OCI-M2 (cell line): ENCODE measurements around the gene AP1B1.
"Not testable (repeated sequence)": the region's sequence is repeated elsewhere in the genome, so short reads cannot be mapped to it uniquely, and the experiment has no call there.

ENCODE experiments used
- DNase-seq: peaks from one replicate; lab custom pipeline; 2025; ENCODE audit not compliant: unreplicated experiment; lab: John Stamatoyannopoulos, UW

AP1B1 gene

DNA sequence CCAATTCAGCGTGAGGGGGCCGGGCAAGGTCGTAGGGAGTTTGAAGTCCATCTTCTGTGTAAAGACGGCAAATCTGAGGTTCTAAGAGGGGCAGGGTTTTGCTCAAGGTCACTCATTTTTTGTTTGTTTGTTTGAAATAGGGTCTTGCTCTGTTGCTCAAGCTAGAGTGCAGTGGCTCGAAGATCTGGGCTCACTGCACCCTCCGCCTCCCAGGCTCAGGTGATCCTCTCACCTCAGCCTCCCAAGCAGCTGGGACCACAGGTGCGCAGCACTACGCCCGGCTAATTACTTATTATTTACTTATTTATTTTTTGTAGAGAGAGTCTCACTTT, 355 bp upstream of the AP1B1 start:
- no peak for DNase-seq

DNA sequence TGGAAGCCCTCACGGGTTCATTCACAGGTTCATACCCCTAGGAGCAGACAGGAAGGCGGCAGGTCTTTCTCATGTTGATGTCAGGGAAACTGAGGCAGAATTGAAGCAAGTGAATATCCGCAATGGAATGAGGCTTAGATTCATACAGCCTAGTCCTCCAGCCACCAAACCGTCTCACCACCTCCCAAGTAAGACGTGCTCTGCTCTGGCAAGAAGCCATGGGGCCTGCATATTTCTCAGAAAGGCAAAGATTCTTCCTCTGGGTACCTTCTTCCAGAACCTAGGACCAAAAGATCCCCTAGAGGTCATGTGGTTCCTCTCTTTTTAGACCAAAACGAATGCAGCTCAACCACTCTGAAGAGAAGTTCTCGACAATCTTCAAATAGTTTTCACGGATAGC, 1.7 kb downstream of the AP1B1 start:
- DNase-seq, result no peak

DNA sequence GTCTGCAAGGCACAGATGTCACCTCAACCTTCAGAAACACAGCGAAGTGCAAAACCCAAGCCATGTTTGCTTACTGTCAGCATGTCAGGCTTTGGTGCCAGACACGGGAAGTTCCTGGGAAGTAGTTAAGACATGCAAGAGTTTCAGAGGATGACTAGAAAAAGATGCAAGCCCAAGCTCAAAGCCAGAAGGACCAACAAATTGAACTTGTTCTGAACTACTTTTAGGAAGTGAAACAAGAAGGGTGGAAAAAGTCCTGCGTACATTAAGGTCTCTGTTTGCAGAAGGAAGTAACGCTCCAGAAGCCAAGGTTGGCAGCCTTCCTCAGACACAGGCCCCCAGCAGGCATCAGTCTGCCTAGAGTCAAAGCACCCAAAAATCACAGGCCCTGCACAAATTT, 2.6 kb downstream of the AP1B1 start:
- no peak for DNase-seq

DNA sequence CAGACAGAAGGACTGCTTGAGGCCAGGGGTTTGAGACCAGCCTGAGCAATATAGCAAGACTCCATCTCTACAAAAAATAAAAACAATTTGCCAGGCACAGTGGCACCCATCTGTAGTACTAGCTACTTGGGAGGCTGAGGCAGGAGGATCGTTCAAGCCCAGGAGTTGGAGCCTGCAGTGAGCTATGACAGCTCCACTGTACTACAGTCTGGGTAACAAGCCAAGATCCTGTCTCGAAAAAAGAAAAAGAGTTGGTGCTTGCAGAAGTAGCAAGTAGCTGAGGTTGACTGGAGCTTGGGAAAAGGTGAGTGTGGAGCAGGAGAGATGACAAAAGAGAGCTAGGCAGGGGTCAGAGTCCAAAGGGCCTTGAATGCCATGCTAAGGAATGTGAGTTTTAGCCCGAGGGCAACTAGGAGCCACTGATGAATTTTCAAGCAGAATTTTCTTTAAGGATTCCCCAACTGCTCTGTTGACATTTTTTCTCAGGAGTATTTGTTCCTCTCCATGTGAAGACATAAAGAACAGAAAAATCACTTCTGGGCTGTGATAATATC, 3.1 kb downstream of the AP1B1 start:
- no peak for DNase-seq

DNA sequence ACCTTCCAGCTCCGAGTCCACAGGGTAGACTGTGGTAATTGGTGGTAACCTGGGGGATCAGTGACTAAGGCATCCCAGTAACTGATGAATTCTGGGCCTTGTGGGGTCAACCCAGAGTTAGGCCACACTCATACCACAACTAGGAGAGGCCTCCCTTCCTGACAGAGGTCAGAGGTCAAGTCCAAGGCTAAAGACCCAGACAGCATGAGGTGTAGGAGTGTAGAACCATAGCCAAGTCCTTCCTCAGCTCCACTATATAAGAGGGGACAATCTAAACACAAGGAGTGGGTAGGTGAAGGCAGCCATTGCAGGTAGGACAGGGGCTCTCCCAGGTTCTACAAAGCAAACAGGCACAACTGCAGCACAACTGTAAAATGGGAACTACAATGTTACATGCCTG, 4.6 kb downstream of the AP1B1 start:
- DNase-seq, result no peak

DNA sequence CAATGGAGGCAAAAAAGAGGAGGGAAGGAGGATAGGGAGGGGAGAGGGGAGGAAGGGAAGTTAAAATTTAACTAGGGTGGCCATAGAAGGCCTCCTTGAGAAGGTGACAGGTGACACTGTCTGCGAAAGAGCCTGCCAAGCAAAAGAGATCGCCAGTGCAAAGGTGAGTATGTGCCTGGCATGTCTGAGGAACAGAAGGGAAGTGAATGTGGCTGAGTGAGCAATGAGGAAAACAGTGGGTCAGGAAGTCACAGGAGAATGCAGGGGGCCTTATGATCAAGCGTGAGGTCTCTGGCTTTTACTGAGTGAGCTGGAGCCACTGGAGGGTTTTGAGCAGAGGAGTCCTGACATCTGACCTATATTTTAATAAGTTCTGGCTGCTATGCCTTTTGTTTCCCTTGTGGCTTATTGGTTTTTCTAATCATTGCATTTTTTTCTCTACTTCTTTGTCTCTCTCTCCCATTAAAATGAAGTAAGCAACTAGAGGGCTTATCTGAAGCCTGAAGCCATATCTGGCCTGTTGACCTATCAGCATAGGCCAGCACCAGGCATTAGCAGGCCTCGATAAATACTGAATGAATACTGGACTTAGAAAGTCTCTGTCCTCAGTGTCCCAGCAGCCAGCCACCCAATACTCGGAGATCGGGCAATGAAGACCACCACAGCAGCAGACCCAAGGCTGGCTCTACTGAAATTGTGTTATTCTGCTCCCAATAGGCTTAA, 5.6 kb downstream of the AP1B1 start:
- peak; percentile 80 for DNase-seq

DNA sequence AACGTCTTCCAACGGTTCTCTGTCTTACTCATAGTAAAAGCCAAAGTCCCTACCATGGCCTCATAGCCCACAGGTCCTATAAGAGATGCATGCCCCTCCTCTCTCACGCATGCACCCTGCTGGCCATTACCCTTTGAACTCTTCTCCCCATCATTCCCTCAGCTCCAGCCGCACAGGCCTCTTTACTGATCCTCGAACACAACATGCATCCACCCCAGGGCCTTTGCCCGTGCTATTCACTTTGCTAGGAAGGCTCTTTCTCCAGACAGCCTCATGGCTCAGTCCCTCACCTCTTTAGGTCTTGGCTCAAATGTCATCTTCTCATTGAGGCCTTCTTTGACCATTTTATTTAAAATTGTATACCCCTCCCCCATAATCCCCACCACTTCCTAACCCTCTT, 7.5 kb downstream of the AP1B1 start:
- DNase-seq, result no peak

DNA sequence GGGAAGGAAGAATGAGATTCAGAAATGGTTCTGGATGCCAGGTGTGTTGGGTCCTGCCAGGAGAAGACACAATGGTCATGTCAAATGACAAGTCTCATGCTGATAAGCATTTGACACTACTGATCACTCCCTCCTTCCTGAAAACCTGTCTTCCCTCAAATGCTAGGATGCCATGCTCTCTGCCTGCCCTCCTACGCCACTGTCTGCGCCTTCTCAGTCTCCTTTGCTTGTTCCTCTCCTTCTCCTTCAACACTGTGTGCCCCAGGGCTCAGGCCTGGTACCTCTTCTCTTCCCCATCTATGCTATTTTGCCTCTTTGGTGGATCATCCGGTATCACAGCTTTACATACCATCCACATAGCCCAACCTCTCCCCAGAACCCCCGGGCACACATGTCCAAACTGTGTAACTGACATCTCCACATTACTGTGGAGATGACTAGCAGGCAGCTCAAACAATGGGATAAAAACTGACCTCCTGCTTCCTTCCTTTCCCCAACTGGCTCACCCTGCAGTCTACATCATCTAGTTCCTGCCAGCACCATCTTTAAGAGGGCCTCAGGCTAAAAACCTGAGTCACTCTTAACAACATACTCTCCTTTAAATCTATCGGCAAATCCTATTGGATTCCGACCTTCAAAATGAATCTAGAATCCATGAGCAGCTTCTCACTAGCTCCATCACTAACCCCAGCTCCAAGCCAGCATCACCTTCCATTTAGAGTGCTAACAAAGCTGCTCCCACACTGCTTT, 8.2 kb downstream of the AP1B1 start:
- no peak for DNase-seq

DNA sequence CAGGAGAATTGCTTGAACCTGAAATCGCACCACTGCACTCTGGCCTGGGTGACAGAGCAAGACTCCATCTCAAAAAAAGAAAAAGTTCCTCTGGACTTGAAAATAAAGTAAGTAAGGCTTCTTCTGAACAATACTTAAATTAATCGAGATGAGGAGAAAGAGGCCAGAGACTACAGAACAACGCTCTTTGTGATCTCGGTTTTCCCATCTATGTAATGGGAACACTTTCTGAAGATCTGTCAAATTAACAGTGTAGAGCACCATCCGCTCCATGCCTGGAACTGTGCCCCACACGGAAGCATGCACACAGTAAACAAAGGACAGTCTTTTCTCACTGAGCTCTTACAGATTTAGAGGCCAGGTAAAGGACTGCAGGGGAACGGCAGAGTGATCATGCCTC, 9.1 kb downstream of the AP1B1 start:
- no peak for DNase-seq

DNA sequence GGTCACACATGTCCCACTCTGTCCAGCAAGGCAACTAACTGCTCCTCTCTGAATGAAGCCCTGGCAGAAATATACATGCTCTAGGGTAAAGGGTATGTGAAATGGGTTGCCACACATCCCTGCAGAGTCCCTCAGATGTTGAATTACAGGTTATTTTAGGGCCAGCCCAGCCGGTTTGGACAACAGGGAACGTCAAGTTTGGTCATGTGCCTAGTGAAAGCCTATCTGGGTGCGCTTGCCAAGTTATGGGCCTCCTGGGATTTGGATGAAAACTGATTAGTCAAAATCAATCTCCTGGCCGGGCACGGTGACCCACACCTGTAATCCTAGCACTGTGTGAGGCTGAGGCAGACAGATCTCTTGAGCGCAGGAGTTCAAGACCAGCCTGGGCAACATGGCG, 10.4 kb downstream of the AP1B1 start:
- no peak for DNase-seq

DNA sequence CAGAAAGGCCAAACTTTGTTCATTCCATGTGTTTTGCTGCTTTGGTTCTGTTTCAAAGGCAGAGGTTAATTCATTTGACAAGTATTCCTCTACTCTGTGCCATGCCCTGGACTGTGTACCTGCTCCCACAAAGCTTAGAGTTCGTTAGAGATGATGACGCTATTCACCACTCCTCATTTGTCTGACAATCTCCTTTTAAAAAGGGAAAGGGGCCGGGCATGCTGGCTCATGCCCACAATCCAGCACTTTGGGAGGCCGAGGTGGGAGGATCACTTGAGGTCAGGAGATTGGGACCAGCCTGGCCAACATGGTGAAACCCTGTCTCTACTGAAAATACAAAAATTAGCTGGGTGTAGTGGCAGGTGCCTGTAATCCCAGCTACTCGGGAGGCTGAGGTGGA, 11.7 kb downstream of the AP1B1 start:
- DNase-seq, result not testable (repeated sequence)

DNA sequence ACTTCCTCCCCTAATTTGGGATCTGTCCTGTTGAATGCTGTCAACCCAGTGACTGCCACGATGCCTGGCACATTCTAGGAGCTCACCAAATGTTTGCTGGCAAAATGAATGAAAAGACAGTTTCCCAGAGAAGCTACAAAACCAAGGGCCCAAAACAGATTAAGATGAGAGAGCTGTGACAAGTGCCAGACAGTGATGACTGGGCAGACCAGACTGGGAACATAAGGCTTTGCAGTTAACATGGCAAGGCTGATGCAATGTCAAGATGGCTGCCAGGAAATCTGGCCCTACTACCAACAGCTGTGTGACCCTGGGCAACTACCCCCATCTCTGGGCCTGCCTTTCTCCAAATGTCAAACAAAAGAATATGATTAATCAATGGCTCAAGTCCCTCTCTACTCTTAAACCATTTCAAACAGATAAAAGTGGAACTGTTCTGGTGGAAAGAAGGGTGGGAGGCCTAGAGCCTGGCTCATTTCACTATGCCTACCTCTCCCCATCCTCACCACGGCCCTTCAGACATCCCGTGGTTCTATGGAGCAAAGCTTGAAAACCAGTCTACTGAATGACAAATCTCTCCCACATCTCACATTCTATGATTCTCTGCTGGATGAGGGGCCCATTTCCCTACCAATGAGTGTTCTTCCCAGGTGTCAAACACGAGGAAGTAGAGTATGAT, 12.8 kb downstream of the AP1B1 start:
- no peak for DNase-seq

DNA sequence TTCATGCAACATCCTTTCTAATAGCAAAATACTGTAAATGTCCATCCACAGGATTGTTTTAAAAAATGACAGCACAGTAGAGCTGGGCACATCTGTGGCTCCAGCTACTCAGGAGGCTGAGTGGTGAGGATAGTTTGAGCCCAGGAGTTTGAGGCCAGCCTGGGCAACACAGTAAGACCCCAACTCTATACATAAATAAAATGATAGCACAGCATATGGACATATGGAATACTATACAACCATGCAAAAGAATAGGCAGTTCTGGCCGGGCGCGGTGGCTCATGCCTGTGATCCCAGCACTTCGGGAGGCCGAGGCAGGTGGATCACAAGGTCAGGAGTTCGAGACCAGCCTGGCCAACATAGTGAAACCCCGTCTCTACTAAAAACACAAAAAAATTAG, 13.6 kb downstream of the AP1B1 start:
- not testable (repeated sequence) for DNase-seq

DNA sequence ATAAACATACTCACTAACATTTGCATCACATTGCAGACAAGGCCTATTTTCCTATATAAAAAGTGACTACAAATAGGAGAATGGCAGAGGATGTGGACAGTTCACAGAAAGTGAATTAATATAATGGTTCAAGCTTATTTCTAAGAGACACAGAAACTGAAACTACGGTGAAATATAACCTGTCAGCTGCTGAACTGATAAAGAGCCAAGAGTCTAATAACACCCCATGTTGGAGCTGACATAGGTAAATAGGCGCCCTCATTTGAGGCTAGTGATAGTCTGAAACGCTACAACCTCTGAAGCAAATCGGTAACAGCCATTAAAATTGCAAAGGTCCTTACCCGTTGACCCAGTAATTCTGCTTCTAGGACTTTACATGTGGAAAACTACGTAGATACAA, 14.0 kb downstream of the AP1B1 start:
- DNase-seq, result no peak

DNA sequence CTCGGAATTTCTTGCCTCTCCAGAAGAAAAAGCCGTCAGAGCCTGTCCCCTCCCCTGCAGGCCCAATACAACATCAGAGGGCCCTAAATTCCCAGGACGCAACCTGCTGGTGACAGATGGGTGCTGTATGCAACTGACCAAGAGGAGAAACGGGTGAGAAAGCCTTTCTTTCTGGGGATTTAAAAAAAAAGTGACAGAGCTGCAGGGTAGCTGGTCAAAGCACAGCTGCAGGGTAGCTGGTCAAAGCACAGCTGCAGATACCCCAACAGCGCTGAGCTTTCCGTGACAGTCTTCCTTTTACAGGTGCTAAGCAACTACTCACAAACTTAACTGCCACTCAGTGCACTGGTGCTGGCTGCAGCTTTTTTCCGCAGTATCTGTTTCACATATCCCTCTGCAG, 17.8 kb downstream of the AP1B1 start:
- no peak for DNase-seq

DNA sequence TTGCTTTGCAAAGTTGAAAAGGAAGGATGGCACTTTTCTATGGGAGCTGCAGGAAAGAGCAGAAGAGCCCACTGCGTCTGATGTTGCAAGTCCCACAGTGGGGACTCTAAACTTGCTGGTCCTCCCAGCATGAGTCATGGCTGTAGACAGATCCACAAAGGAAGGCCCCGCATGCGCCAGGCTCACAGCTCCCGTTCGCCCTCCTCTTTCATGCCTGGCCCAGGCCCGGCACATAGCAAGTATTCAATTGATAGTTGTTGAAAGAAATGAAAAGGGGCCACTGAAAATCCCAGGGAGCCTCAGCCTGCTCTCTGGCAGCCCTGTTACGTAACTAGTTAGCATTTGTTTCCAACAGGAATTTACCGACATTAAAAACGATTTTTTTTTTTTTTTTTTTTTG, 18.9 kb downstream of the AP1B1 start:
- DNase-seq, result no peak

DNA sequence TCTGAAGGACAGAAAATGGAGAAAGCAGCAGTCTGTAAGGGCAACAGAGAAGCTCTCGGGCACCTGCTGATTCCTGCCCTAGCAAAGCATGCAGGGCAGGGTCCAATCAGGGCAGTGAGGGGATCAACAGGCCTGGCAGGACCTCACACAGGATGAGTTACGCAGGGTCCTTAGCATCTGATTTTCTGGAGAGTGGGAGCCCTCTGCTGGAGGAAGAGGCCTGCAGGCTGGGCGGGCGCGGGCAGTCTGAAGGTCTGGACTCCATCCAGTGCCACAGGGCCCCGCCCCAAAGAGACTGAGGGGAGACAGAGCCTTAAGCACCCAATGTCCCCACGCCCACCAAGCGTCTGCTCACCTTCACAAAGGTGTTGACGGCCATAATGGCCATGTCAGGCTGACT, 28.9 kb downstream of the AP1B1 start:
- no peak for DNase-seq

DNA sequence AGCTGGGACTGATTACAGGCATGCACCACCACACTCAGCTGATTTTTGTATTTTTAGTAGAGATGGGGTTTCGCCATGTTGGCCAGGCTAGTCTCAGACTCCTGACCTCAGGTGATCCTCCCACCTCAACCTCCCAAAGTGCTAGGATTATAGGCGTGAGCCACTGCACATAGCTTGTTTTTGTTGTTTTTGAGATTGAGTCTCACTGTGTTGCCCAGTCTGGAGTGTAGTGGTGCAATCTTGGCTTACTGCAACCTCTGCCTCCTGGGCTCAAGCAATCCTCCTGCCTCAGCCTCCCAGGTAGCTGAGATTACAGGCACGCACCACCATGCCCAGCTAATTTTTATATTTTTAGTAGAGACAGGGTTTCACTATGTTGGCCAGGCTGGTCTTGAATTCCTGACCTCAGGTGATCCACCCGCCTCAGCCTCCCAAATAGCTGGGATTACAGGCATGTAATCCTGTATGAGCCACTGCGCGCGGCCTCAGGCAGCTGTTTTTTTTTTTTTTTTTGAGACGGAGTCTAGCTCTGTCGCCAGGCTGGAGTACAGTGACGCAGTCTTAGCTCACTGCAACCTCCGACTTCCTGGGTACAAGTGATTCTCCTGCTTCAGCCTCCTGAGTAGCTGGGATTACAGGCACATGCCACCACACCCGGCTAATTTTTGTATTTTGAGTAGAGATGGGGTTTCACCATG, 31.0 kb downstream of the AP1B1 start:
- DNase-seq, result not testable (repeated sequence)

DNA sequence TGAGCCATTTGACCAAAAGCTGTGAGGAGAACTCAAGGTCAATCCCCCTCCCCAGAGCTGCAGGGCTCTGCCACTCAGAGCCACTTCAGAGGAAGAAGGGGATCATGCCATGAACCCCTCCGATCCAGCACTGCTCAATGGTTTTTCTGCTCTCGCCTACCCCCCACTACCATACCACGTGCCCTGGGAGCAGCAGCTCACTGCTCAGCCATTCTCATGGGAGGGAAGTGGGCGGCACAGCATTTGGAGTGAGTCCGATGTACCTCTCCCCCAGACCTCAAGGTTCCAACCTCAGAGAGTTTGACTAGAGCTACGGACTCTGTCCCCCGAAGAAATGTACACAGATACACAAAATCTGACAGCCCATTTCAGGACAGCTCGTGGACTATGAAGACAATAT, 34.5 kb downstream of the AP1B1 start:
- DNase-seq, result no peak

DNA sequence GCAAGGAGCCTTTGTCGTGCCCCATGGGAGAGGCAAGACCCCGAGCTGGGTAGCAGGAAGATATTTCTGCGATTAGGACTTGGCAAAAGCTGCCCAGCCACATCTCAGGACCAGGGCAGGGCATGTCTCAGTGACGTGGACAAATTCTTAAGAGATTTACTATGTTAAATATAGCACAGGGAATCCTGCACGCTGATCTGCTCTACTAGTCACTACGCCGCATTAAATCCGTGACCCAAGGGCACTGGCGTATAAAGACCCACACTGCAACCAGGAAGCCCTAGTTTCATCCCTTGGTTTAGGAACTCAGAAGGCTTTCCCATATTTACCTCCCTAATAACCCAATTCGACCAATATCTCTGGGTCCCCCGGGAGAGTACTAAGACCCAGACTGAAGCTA, 35.1 kb downstream of the AP1B1 start:
- DNase-seq, result no peak

DNA sequence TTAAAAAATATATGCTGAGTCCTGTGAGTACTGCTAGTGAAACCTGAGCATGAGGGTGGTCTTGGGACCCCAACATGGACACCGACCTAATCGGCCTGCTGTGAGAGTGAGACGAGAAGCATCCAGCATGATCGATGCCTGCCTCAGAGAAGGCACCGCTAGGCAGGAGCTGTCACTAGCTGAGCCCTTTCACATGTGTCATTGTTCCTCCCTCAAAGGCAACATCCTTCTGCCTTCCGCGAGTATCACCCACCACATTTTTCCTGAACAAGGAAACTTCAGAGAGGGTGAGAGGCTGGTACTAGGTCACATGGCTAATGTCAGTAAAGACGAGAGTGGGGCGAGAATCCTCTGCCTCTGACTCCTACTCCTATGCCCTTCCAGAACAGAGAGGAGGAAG, 35.6 kb downstream of the AP1B1 start:
- no peak for DNase-seq

DNA sequence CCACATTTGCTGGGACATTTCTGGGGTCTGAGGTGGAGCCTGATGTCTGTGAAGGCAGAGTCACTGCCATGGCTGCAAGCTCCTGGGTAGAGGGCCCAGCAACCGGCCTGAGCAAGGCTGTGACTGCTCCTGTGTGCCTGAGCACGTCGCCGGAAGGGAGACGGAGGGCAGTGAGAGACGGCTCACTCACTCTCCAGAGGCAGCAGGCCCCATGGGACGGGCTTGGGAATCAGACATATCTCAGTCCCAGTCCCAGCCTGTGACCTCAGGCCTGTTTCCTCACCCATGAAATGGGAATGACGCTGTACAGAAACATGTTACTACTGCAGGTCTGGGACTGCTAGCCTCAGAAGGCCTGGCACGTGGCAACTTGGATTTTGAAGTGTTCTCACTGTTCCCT, 36.5 kb downstream of the AP1B1 start:
- no peak for DNase-seq
